Hepatocyte (in vitro differentiated cells): Measurements from ENCODE around the gene COX5A. TPM values are rescaled to one million over a fixed set of nuclear protein-coding genes. Genes with fewer than 3 reads are reported as not detected.

Experiments used
- DNase-seq: peaks from one replicate; pipeline ENCODE4 v3.0.0-alpha.2; 2016; ENCODE audit warnings: low spot score
- H2AFZ ChIP-seq: fragments of 200-600 bp; sonication (generic); 2 replicates; pipeline ENCODE4 v1.6.0; 2016; ENCODE audit warnings: antibody characterized with exemption, mild to moderate bottlenecking
- H3K27ac ChIP-seq: fragments of 200-600 bp; sonication (generic); 2 replicates; pipeline ENCODE4 v1.5.1; 2016; ENCODE audit warnings: mild to moderate bottlenecking
- H3K27me3 ChIP-seq: fragments of 200-600 bp; sonication (generic); 2 replicates; pipeline ENCODE4 v1.6.1; 2016
- H3K36me3 ChIP-seq: fragments of 200-600 bp; sonication (generic); replicated peaks from 2 replicates; pipeline ENCODE4 v1.5.1; 2016; ENCODE audit warnings: low read depth; ENCODE audit not compliant: insufficient read depth
- H3K4me1 ChIP-seq: fragments of 200-600 bp; sonication (generic); 2 replicates; pipeline ENCODE4 v1.5.1; 2016; ENCODE audit warnings: mild to moderate bottlenecking, moderate library complexity; ENCODE audit not compliant: insufficient read depth
- H3K4me2 ChIP-seq: fragments of 200-600 bp; sonication (generic); 2 replicates; pipeline ENCODE4 v1.6.0; 2016
- H3K4me3 ChIP-seq: fragments of 200-600 bp; sonication (generic); 2 replicates; pipeline ENCODE4 v1.5.1; 2016; ENCODE audit warnings: mild to moderate bottlenecking
- H3K79me2 ChIP-seq: fragments of 200-600 bp; sonication (generic); 2 replicates; pipeline ENCODE4 v1.6.0; 2017; ENCODE audit warnings: mild to moderate bottlenecking
- H3K9me2 ChIP-seq: fragments of 200-600 bp; sonication (generic); replicated peaks from 2 replicates; pipeline ENCODE4 v1.6.0; 2017; ENCODE audit warnings: mild to moderate bottlenecking; ENCODE audit not compliant: insufficient read depth
- H3K9me3 ChIP-seq: fragments of 200-600 bp; sonication (generic); 2 replicates; pipeline ENCODE4 v1.5.1; 2016; ENCODE audit warnings: low read depth, mild to moderate bottlenecking
- H4K20me1 ChIP-seq: fragments of 200-600 bp; sonication (generic); 2 replicates; pipeline ENCODE4 v1.6.0; 2016; ENCODE audit warnings: mild to moderate bottlenecking; ENCODE audit not compliant: insufficient read depth, poor library complexity, severe bottlenecking
- EZH2 ChIP-seq: fragments of 200-600 bp; sonication (generic); IDR thresholded peaks from 2 replicates; pipeline ENCODE4 v1.6.1; 2016; ENCODE audit warnings: antibody characterized with exemption, mild to moderate bottlenecking, borderline replicate concordance
- EZH2phosphoT487 ChIP-seq: fragments of 200-600 bp; sonication (generic); IDR thresholded peaks from one replicate; pipeline ENCODE4 v1.6.1; 2018; ENCODE audit warnings: antibody characterized with exemption, mild to moderate bottlenecking, low read depth, moderate library complexity; ENCODE audit not compliant: unreplicated experiment, severe bottlenecking
- WGBS: methylation state at CpG from one replicate; pipeline ENCODE4 v1.1.6; 2016; ENCODE audit warnings: low lambda C conversion rate; ENCODE audit errors: missing lambda C conversion rate; 5-methylcytosine and 5-hydroxymethylcytosine counted together
- polyA plus RNA-seq: library from polyadenylated mRNA; unstranded; fragments of >200 nt; fragmentation: Nextera tagmentation; extraction: Ambion mirVana; gene quantifications from 2 replicates; pipeline ENCODE4 v1.2.1, GENCODE V29; 2016
- total RNA-seq: library from RNA; depleted of rRNA; stranded (reverse); fragments of >200 nt; gene quantifications from 2 replicates; pipeline ENCODE4 v1.2.3, GENCODE V29; 2014
- TF ChIP-seq, protein P1 (sequence below): fragments of 200-600 bp; sonication (generic); IDR thresholded peaks from 2 replicates; pipeline ENCODE4 v1.5.1; 2016; ENCODE audit warnings: antibody characterized with exemption, mild to moderate bottlenecking; ENCODE audit not compliant: poor library complexity

The COX5A gene
- total and polyA plus RNA-seq, 2 experiments from 2014 or later: 151 to 449 TPM

DNA sequence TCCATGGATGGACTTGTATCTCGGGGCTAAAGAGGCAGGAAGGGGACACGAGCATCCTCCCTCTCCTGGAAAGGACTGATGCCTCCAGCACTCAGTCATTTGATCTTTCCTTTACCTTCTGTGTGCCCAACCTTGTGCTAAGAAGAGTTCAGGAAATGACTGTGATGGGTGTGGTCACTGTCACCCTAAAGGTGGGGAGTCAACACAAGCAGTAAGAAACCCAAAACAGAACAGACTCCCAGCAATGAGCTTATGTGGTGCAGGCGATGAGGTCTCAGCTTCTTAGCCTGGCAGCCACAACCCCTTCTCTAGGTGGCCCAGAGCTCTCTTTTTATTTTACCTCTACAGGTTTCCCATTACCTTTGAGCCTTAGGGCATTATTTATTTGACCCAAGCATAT, 44.2 kb downstream of the COX5A start:
- H3K27me3 ChIP-seq: no peaks in the 10 kb centered on the region
- no peaks in the 10 kb centered on the region for H3K36me3 ChIP-seq
- no peaks in the 10 kb centered on the region for H3K9me2 ChIP-seq
- TF ChIP-seq EZH2 (no peak), EZH2phosphoT487 (no peak)
- TF ChIP-seq, protein P1, sequence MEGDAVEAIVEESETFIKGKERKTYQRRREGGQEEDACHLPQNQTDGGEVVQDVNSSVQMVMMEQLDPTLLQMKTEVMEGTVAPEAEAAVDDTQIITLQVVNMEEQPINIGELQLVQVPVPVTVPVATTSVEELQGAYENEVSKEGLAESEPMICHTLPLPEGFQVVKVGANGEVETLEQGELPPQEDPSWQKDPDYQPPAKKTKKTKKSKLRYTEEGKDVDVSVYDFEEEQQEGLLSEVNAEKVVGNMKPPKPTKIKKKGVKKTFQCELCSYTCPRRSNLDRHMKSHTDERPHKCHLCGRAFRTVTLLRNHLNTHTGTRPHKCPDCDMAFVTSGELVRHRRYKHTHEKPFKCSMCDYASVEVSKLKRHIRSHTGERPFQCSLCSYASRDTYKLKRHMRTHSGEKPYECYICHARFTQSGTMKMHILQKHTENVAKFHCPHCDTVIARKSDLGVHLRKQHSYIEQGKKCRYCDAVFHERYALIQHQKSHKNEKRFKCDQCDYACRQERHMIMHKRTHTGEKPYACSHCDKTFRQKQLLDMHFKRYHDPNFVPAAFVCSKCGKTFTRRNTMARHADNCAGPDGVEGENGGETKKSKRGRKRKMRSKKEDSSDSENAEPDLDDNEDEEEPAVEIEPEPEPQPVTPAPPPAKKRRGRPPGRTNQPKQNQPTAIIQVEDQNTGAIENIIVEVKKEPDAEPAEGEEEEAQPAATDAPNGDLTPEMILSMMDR: no peak
- H2AFZ ChIP-seq: no peak overlapping the region
- no peak overlapping the region for H3K4me2 ChIP-seq
- peaks cover 9% of the 10 kb centered on the region for H3K4me1 ChIP-seq
- DNase-seq: no peak
- 97% methylated on average over 3 of the region's 3 CpGs for WGBS
- H3K27ac ChIP-seq: no peak overlapping the region
- no peak overlapping the region for H3K4me3 ChIP-seq
- peaks cover 6% of the 10 kb centered on the region for H3K79me2 ChIP-seq
- no peaks in the 10 kb centered on the region for H4K20me1 ChIP-seq
- no peaks in the 10 kb centered on the region for H3K9me3 ChIP-seq

DNA sequence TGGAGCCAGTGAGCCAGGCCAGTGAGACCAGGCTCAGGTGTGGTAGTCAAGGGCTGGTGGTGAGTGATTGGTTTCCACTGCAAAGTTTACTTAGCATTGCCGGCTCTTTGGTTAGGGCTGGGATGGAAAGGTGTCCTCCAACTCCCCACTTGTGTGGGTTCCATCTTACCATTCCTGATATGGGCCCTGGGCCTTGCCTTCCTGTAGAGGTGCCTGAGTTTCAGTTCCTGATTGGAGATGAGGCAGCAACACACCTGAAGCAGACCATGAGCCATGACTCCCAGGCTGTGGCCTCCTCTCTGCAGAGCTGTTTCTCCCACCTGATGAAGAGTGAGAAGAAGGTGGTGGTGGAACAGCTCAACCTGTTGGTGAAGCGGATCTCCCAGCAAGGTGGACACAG, 44.9 kb downstream of the COX5A start:
- Histone ChIP-seq H3K36me3 (no peaks in the 10 kb centered on the region), H3K9me3 (no peaks in the 10 kb centered on the region), H4K20me1 (no peaks in the 10 kb centered on the region), H2AFZ (no peak overlapping the region), H3K27me3 (no peaks in the 10 kb centered on the region), H3K27ac (no peak overlapping the region), H3K9me2 (no peaks in the 10 kb centered on the region), H3K79me2 (peaks cover 6% of the 10 kb centered on the region), H3K4me2 (no peak overlapping the region), H3K4me3 (no peak overlapping the region), H3K4me1 (peaks cover 9% of the 10 kb centered on the region)
- DNase-seq: no peak
- no peak for TF ChIP-seq EZH2phosphoT487
- TF ChIP-seq, protein P1: no peak
- TF ChIP-seq EZH2: no peak
- 100% methylated on average over 2 of the region's 2 CpGs for WGBS

DNA sequence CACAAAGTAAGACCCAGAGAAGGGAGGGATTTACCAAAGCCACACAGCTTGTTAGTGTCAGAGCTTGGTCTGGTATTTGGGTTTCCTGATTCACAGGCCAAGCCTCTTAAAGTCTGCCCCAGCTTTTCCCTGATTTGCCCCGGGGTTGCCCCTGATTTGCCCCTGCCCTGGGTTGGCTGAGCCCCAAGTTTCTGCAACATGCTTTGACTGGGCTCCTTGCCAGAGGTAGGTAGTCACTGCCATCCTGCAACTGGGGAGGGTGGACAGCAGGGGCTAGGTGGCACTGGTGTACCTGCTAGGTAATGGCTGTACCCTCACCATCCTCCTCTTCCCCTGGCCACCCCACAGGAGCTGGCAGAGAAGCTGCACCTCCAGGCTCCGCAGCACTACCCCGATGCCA, 45.6 kb downstream of the COX5A start:
- H3K27ac ChIP-seq: no peak overlapping the region
- no peak overlapping the region for H2AFZ ChIP-seq
- no peaks in the 10 kb centered on the region for H3K9me3 ChIP-seq
- no peak for DNase-seq
- H3K27me3 ChIP-seq: no peaks in the 10 kb centered on the region
- H3K79me2 ChIP-seq: peaks cover 6% of the 10 kb centered on the region
- H3K9me2 ChIP-seq: no peaks in the 10 kb centered on the region
- no peaks in the 10 kb centered on the region for H4K20me1 ChIP-seq
- 97% methylated on average over 3 of the region's 3 CpGs for WGBS
- H3K36me3 ChIP-seq: no peaks in the 10 kb centered on the region
- no peak overlapping the region for H3K4me3 ChIP-seq
- peaks cover 9% of the 10 kb centered on the region for H3K4me1 ChIP-seq
- TF ChIP-seq EZH2phosphoT487 (no peak), EZH2 (no peak)
- TF ChIP-seq, protein P1: no peak
- no peak overlapping the region for H3K4me2 ChIP-seq

- no peak overlapping the region for H3K27ac ChIP-seq
- H3K4me3 ChIP-seq: no peak overlapping the region
- TF ChIP-seq, protein P1: no peak
- TF ChIP-seq EZH2: no peak
- TF ChIP-seq EZH2phosphoT487: no peak
- no peak overlapping the region for H3K4me2 ChIP-seq
- no peaks in the 10 kb centered on the region for H4K20me1 ChIP-seq
- H3K79me2 ChIP-seq: peaks cover 6% of the 10 kb centered on the region
- no peaks in the 10 kb centered on the region for H3K9me2 ChIP-seq
- no peaks in the 10 kb centered on the region for H3K27me3 ChIP-seq
- peaks cover 9% of the 10 kb centered on the region for H3K4me1 ChIP-seq
- DNase-seq: no peak
- no peaks in the 10 kb centered on the region for H3K36me3 ChIP-seq
- H2AFZ ChIP-seq: no peak overlapping the region
- no peaks in the 10 kb centered on the region for H3K9me3 ChIP-seq
- WGBS: 83% methylated on average over 3 of the region's 3 CpGs
These were observed 46.4 kb downstream of the COX5A start for GRCh38 chr15:74891469-74891868.
